Measurements from ENCODE around the gene ADRA2C. TPM values are rescaled to one million over a fixed set of nuclear protein-coding genes. Genes with fewer than 3 reads are reported as not detected.

ADRA2C gene
- total RNA-seq, 3 donors from 2014 or later: 1.6 to 6.9 (median 3.5) TPM

GRCh38 chr4:3723232-3723642, 42.9 kb upstream of the ADRA2C start:
- DNase-seq (ENCODE audit: low spot score in 2 of 2): no peak
- no peak overlapping the region for H3K27ac ChIP-seq
- H3K9me3 ChIP-seq: peaks cover 0 to 7% of the 10 kb centered on the region in 2 donors
- TF ChIP-seq CTCF (IDR thresholded peaks at IDR 0.05) (no peak), POLR2AphosphoS5 (IDR thresholded peaks at IDR 0.05) (no peak)
- intact Hi-C loops (cut with DNase I; ENCODE audit: low total_unique reads): no loop called here
- H3K27me3 ChIP-seq: peaks cover 0 to 92% of the 10 kb centered on the region in 2 donors
- no peaks in the 10 kb centered on the region for H3K36me3 ChIP-seq
- no peaks in the 10 kb centered on the region for H3K4me1 ChIP-seq
- H3K4me3 ChIP-seq: no peak overlapping the region

GRCh38 chr4:3724319-3725231, 41.6 kb upstream of the ADRA2C start:
- Histone ChIP-seq H3K4me1 (no peaks in the 10 kb centered on the region), H3K4me3 (peak overlapping the region in 1 of 3 donors; percentile 11), H3K9me3 (no peaks in the 10 kb centered on the region), H3K36me3 (no peaks in the 10 kb centered on the region), H3K27me3 (peaks cover 0 to 93% of the 10 kb centered on the region in 2 donors), H3K27ac (no peak overlapping the region)
- intact Hi-C loops (cut with DNase I; ENCODE audit: low total_unique reads): no loop called here
- TF ChIP-seq POLR2AphosphoS5 (IDR thresholded peaks at IDR 0.05) (no peak), CTCF (IDR thresholded peaks at IDR 0.05) (no peak), POLR2A (IDR thresholded peaks at IDR 0.05) (no peak)
- DNase-seq (ENCODE audit: low spot score in 2 of 2): no peak

- H3K9me3 ChIP-seq: no peaks in the 10 kb centered on the region
- intact Hi-C loops (cut with DNase I; ENCODE audit: low total_unique reads): loop anchor here (1.0 kb wide), 1 partner anchor 21 kb away; no protein-coding TSS in a partner anchor
- no peak overlapping the region for H3K27ac ChIP-seq
- H3K36me3 ChIP-seq: no peaks in the 10 kb centered on the region
- no peak for TF ChIP-seq POLR2A (IDR thresholded peaks at IDR 0.05)
- TF ChIP-seq CTCF (IDR thresholded peaks at IDR 0.05): no peak
- no peak for TF ChIP-seq POLR2AphosphoS5 (IDR thresholded peaks at IDR 0.05)
- no peak for DNase-seq (ENCODE audit: low spot score in 2 of 2)
- peaks cover 0 to 96% of the 10 kb centered on the region in 2 donors for H3K27me3 ChIP-seq
- H3K4me1 ChIP-seq: no peaks in the 10 kb centered on the region
- H3K4me3 ChIP-seq: no peak overlapping the region
Measured at GRCh38 chr4:3725936-3726870, 40.0 kb upstream of the ADRA2C start.

GRCh38 chr4:3727847-3728469, 38.2 kb upstream of the ADRA2C start:
- Histone ChIP-seq H3K36me3 (no peaks in the 10 kb centered on the region), H3K9me3 (no peaks in the 10 kb centered on the region), H3K27ac (no peak overlapping the region), H3K27me3 (peaks cover 0 to 86% of the 10 kb centered on the region in 2 donors), H3K4me3 (no peak overlapping the region), H3K4me1 (no peaks in the 10 kb centered on the region)
- no peak for DNase-seq (ENCODE audit: low spot score in 2 of 2)
- intact Hi-C loops (cut with DNase I; ENCODE audit: low total_unique reads): no loop called here
- TF ChIP-seq POLR2A (IDR thresholded peaks at IDR 0.05) (no peak), CTCF (IDR thresholded peaks at IDR 0.05) (no peak), POLR2AphosphoS5 (IDR thresholded peaks at IDR 0.05) (no peak)
